ENCODE data around the gene DDX21.
"Not testable (repeated sequence)": the region's sequence is repeated elsewhere in the genome, so short reads cannot be mapped to it uniquely, and the experiment has no call there.

DDX21 gene

DNA sequence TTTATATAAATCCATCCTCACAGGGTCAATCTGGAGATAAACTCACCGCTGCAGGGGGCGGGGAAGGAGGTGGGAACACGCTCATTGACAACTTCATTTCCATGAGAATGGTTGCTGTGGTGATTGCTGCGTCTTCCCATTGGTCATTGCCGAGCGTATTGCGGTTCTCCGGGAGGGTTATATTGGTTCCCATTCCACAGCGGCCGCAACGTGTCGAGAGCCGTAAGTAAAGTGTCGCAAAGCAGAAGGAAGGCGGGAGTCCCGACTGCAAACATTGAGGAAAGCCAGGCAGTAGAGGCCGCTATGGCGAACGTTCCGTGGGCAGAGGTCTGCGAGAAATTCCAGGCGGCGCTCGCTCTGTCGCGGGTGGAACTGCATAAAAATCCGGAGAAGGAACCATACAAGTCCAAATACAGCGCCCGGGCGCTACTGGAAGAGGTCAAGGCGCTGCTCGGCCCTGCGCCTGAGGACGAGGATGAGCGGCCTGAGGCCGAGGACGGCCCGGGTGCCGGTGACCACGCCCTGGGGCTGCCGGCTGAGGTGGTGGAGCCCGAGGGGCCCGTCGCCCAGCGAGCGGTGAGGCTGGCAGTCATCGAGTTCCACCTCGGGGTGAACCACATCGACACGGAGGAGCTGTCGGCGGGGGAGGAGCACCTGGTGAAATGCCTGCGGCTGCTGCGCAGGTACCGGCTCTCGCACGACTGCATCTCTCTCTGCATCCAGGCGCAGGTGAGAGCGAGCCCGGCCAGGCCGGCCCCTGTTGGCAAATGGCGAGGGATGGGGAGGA, 32.8 kb downstream of the DDX21 start, which contains the start of gene KIFBP:
KIFBP (plus strand) TSS at position 274 of the 787 bp plus-strand sequence; CDS start at position 304, 30 bp downstream.
- H3K4me3 ChIP-seq (ENCODE audit: low read length), result peak within 1 kb of the TSS; percentile 92
- no peaks in the 10 kb centered on the region for H3K9me3 ChIP-seq (ENCODE audit: insufficient read depth, low read depth, low read length)
- peak within 1 kb of the TSS; percentile 72 for H3K27ac ChIP-seq (ENCODE audit: low read length)
- peaks cover 34% of the 10 kb centered on the region for H3K36me3 ChIP-seq (ENCODE audit: insufficient read depth, low read depth, low read length)
- no peaks in the 10 kb centered on the region for H3K27me3 ChIP-seq (ENCODE audit: insufficient read depth, low read length)
- H3K4me1 ChIP-seq (ENCODE audit: insufficient read depth, low read length), result peaks cover 4% of the 10 kb centered on the region; the same call in 1 of the 2 replicates
- peak within 1 kb of the TSS; percentile 89 for H3K9ac ChIP-seq (ENCODE audit: low read depth, low read length)

DNA sequence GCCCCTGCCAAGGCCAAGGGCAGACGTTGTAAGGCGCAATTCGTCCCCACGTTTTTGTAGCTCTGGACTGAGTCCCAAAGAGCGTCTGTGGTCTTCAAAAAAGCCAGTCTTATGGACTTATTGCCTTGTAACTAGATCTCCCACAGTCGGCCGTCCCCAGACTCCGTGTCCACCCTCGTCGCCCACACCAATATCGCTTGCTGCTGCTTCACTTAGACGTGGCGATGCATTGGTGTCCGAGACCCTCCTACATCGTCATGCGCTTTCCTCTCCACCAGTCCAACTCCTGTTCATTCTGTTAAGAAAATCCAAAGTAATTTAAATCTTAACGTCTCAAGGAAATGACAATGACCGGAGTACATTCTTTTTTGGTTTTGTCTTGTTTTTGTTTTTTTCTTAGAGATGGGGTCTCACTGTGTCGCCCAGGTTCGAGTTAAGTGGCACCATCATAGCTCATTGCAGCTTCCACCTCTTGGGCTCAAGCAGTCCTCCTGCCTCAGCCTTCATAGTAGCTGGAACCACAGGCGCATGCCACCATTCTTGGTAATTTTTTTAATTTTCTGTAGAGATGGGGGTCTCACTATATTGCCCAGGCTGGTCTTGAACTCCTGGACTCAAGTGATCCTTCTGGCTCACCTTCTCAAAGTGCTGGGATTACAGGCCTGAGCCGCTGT, 33.5 kb downstream of the DDX21 start:
- Histone ChIP-seq H3K27me3 (ENCODE audit: insufficient read depth, low read length) (no peaks in the 10 kb centered on the region), H3K9ac (ENCODE audit: low read depth, low read length) (peak overlapping the region; percentile 89), H3K27ac (ENCODE audit: low read length) (peak overlapping the region; percentile 72), H3K4me3 (ENCODE audit: low read length) (peak overlapping the region; percentile 92), H3K4me1 (ENCODE audit: insufficient read depth, low read length) (peaks cover 4% of the 10 kb centered on the region; the same call in 1 of the 2 replicates), H3K9me3 (ENCODE audit: insufficient read depth, low read depth, low read length) (no peaks in the 10 kb centered on the region), H3K36me3 (ENCODE audit: insufficient read depth, low read depth, low read length) (peaks cover 27% of the 10 kb centered on the region)

DNA sequence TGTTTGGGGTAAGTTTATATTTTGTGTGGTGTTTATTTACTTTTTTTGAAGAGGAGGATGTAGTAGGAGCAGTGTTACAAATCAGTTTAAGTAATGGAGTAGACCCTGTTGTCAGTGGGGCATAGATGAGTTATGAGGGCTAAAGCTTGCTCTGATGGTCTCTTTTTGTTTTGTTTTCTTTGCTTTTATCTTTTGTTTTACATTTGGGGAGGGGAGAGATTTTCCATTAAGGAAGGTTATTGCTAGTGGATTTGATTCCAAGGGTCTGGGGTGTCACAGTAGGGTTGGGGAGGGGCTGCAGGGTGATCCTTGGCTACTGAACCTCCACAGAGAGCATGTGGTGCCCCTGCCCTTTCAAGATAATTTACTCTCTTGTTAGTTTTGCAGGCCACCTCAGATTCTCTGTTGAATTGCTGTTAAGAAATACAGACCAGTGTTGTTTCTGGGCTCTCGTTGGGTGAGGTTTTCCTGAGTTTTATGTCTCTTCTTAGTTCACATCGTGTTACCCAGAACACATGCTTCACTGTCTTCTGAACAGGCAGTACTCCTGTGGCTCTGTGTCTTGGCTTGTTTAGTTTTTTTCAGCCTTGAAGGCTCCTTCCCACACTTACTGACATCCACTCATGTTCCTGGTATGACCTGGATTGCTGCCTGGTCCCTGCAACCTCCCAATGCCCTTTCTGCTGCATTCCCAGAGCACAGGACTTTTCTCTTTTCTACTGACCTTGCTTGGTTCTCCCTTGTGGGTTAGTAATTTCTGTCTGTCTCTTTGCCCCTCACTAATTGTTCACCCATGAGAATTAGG, 36.9 kb downstream of the DDX21 start:
- H3K4me1 ChIP-seq (ENCODE audit: insufficient read depth, low read length), result peaks cover 4% of the 10 kb centered on the region; the same call in 1 of the 2 replicates
- no peak overlapping the region for H3K9ac ChIP-seq (ENCODE audit: low read depth, low read length)
- peaks cover 11% of the 10 kb centered on the region; the same call in 1 of the 2 replicates for H3K36me3 ChIP-seq (ENCODE audit: insufficient read depth, low read depth, low read length)
- no peaks in the 10 kb centered on the region for H3K27me3 ChIP-seq (ENCODE audit: insufficient read depth, low read length)
- H3K4me3 ChIP-seq (ENCODE audit: low read length), result no peak overlapping the region
- no peak overlapping the region for H3K27ac ChIP-seq (ENCODE audit: low read length)
- H3K9me3 ChIP-seq (ENCODE audit: insufficient read depth, low read depth, low read length), result no peaks in the 10 kb centered on the region

DNA sequence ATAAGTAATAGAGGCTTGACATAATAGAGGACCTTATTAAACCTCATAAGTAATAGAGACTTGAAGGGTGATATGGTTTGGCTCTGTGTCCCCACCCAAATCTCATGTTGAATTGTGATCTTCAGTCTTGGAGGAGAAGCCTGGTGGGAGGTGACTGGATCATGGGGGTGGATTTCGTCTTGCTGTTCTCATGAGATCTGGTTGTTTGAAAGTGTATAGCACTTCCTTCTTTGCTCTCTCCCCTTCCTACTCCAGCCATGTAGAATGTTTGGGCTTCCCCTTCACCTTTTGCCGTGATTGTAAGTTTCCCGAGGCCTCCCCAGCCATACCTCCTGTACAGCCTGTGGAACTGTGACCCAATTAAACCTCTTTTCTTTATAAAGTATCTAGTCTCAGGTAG, 41.2 kb downstream of the DDX21 start:
- no peaks in the 10 kb centered on the region for H3K4me1 ChIP-seq (ENCODE audit: insufficient read depth, low read length)
- H3K27ac ChIP-seq (ENCODE audit: low read length), result no peak overlapping the region
- H3K9ac ChIP-seq (ENCODE audit: low read depth, low read length), result no peak overlapping the region
- H3K36me3 ChIP-seq (ENCODE audit: insufficient read depth, low read depth, low read length), result peaks cover 26% of the 10 kb centered on the region
- H3K27me3 ChIP-seq (ENCODE audit: insufficient read depth, low read length), result no peaks in the 10 kb centered on the region
- no peaks in the 10 kb centered on the region for H3K9me3 ChIP-seq (ENCODE audit: insufficient read depth, low read depth, low read length)
- H3K4me3 ChIP-seq (ENCODE audit: low read length), result no peak overlapping the region

DNA sequence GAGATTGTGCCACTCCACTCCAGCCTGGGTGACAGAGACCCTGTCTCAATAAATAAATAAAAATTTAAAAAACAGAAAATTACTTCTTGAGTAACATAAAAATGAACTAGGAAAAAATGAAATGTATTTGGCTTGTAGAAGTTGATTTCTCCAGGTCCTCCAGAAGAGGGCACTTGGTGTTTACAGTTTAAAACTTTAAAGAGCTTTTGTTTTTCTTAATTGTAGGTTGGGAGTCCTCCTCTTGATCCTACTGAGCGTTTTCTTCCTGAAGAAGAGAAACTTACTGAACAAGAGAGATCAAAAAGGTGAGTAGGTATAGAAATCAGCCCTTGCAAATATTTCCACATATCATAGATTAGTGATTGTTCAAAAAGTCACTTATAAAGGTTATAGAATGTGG, 48.9 kb downstream of the DDX21 start:
- H3K9me3 ChIP-seq (ENCODE audit: insufficient read depth, low read depth, low read length), result no peaks in the 10 kb centered on the region
- no peaks in the 10 kb centered on the region for H3K4me1 ChIP-seq (ENCODE audit: insufficient read depth, low read length)
- peaks cover 63% of the 10 kb centered on the region for H3K36me3 ChIP-seq (ENCODE audit: insufficient read depth, low read depth, low read length)
- no peaks in the 10 kb centered on the region for H3K27me3 ChIP-seq (ENCODE audit: insufficient read depth, low read length)
- H3K27ac ChIP-seq (ENCODE audit: low read length), result no peak overlapping the region
- no peak overlapping the region for H3K9ac ChIP-seq (ENCODE audit: low read depth, low read length)
- no peak overlapping the region for H3K4me3 ChIP-seq (ENCODE audit: low read length)

DNA sequence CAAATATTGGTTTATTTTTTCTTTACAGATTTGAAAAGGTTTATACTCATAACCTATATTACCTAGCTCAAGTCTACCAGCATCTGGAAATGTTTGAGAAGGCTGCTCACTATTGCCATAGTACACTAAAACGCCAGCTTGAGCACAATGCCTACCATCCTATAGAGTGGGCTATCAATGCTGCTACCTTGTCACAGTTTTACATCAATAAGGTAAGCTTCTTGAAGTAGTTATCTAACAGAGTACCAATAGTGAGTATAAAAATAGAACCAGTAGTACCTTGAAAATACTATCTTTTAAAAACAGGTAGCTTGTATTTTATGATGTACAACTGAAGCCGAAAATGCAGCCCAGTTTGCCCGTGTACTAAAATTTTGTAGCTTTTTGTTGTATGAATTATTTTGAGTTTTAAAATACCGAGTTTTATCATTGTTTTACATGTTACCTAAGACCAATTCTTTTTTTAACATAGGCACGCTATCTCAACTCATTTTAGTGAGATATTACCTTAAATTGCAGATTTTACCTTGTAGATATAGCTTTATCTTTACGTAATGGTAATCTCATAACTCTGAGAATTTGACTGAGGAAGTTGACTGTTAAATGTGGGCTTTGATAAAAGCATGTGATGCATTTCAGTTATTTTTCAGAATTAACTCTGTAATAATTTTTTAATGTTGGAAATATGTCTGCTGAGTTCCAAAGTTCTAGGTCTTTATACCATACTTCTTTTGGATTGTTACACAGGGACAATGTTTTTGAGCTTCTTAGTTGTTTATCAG, 49.9 kb downstream of the DDX21 start:
- H3K4me3 ChIP-seq (ENCODE audit: low read length), result no peak overlapping the region
- H3K9me3 ChIP-seq (ENCODE audit: insufficient read depth, low read depth, low read length), result no peaks in the 10 kb centered on the region
- H3K27ac ChIP-seq (ENCODE audit: low read length), result no peak overlapping the region
- no peaks in the 10 kb centered on the region for H3K4me1 ChIP-seq (ENCODE audit: insufficient read depth, low read length)
- no peaks in the 10 kb centered on the region for H3K27me3 ChIP-seq (ENCODE audit: insufficient read depth, low read length)
- H3K36me3 ChIP-seq (ENCODE audit: insufficient read depth, low read depth, low read length), result peaks cover 62% of the 10 kb centered on the region
- H3K9ac ChIP-seq (ENCODE audit: low read depth, low read length), result no peak overlapping the region

DNA sequence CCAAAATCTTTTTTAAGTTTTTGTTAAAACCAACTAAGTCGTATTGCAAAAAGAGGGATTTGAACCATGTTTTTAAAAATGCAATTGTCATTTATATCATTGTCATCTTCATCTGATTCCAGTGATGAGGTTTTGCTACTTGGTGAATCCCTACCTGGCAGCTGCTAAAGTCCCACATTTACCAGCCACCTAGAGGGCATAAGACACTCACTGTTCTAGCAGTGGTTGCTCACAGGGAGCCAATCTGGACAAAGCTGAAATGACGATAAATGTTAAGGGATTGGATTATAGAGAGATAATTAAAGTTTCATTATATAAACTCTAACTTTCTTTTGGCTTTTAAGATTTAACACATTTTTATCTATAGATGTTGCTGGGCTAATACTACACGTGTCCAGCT, 51.3 kb downstream of the DDX21 start:
- H3K9ac ChIP-seq (ENCODE audit: low read depth, low read length), result no peak overlapping the region
- peaks cover 65% of the 10 kb centered on the region for H3K36me3 ChIP-seq (ENCODE audit: insufficient read depth, low read depth, low read length)
- H3K9me3 ChIP-seq (ENCODE audit: insufficient read depth, low read depth, low read length), result no peaks in the 10 kb centered on the region
- H3K4me1 ChIP-seq (ENCODE audit: insufficient read depth, low read length), result no peaks in the 10 kb centered on the region
- no peak overlapping the region for H3K27ac ChIP-seq (ENCODE audit: low read length)
- H3K27me3 ChIP-seq (ENCODE audit: insufficient read depth, low read length), result no peaks in the 10 kb centered on the region
- no peak overlapping the region for H3K4me3 ChIP-seq (ENCODE audit: low read length)

DNA sequence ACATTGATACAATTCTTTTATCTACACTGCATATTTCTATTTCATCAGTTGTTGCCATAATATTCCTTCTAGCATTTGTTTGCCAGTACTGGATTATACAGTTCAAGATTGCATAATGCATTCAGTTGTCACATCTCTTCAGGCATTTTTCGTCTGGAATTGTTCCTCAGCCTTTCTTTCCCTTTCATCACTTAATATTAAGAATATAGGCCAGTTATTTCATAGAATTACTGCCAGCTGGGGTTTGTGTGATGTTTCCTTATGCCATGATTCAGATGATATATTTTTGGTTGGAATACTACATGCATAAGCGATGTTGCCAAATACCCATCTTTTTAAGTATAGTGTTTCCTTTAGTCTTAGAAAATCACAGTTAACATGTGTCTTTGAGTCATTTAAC, 53.4 kb downstream of the DDX21 start:
- no peak overlapping the region for H3K27ac ChIP-seq (ENCODE audit: low read length)

DNA sequence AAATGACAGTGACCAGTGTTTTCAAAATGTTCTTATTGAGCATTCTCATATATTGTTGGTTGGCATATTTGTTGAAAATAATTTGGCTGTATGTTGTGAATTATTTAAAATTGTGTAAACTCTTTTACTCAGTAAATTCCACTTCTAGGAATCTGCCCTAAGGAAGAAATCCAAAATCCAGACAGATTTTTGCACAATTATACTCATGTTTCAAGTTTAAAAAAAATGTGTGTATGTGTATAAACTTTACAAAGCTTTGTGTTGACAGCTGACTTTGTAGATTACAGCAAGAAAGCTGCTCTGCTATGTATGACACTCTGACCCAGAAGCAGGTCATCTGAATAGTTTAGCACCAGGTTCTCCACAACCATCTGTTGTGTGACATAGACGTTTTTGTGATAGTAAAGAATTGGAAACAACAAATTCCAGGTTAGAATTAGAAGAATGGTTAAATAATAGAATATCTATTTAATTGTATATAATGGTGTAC, 54.2 kb downstream of the DDX21 start:
- Histone ChIP-seq H3K4me3 (ENCODE audit: low read length) (no peak overlapping the region), H3K36me3 (ENCODE audit: insufficient read depth, low read depth, low read length) (peaks cover 89% of the 10 kb centered on the region), H3K9ac (ENCODE audit: low read depth, low read length) (no peak overlapping the region), H3K27ac (ENCODE audit: low read length) (no peak overlapping the region), H3K9me3 (ENCODE audit: insufficient read depth, low read depth, low read length) (no peaks in the 10 kb centered on the region), H3K27me3 (ENCODE audit: insufficient read depth, low read length) (no peaks in the 10 kb centered on the region), H3K4me1 (ENCODE audit: insufficient read depth, low read length) (no peaks in the 10 kb centered on the region)

More for the DNA sequence above, 53.4 kb downstream of the DDX21 start:
- no peak overlapping the region for H3K9ac ChIP-seq (ENCODE audit: low read depth, low read length)
- H3K36me3 ChIP-seq (ENCODE audit: insufficient read depth, low read depth, low read length), result peaks cover 85% of the 10 kb centered on the region
- no peaks in the 10 kb centered on the region for H3K27me3 ChIP-seq (ENCODE audit: insufficient read depth, low read length)
- no peaks in the 10 kb centered on the region for H3K4me1 ChIP-seq (ENCODE audit: insufficient read depth, low read length)
- no peak overlapping the region for H3K4me3 ChIP-seq (ENCODE audit: low read length)
- H3K9me3 ChIP-seq (ENCODE audit: insufficient read depth, low read depth, low read length), result no peaks in the 10 kb centered on the region

DNA sequence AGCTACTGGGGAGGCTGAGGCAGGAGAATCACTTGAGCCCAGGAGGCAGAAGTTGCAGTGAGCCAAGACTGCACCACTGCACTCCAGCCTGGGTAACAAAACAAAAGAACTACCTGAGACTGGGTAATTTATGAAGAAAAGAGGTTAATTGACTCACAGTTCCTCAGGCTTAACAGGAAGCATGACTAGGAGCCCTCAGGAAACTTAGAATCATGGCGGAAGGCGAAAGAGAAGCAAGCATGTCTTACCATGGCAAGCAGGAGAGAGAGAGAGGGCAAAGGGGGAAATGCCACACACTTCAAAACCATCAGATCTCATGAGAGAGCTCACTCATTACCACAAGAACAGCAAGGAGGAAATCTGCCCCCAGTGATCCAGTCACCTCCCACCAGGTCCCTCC, 56.8 kb downstream of the DDX21 start:
- not testable (repeated sequence) for H3K27me3 ChIP-seq (ENCODE audit: insufficient read depth, low read length); H3K4me3 ChIP-seq (ENCODE audit: low read length); H3K9ac ChIP-seq (ENCODE audit: low read depth, low read length); H3K27ac ChIP-seq (ENCODE audit: low read length); H3K9me3 ChIP-seq (ENCODE audit: insufficient read depth, low read depth, low read length); H3K4me1 ChIP-seq (ENCODE audit: insufficient read depth, low read length)
- peaks cover 81% of the 10 kb centered on the region for H3K36me3 ChIP-seq (ENCODE audit: insufficient read depth, low read depth, low read length)

DNA sequence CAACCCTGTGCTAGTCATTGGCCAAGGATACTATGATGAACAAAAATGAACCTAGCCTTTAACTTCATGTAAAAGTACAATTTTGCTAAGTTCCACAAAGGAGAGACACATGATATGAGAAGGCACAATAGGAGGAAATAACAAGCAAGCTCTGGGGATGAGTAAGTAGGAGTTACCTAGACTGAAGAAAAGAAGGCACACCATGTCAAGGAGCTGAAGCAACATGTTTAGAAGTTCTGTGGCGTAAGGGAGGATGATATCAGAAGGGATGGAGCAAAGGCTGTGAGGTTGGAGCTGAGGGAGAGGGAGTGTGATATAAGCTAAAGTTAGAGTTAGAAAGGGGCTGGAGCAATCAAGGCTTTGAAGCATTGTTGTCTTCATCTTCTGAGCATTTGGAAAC, 58.2 kb downstream of the DDX21 start:
- no peaks in the 10 kb centered on the region for H3K27me3 ChIP-seq (ENCODE audit: insufficient read depth, low read length)
- no peak overlapping the region for H3K4me3 ChIP-seq (ENCODE audit: low read length)
- no peak overlapping the region for H3K9ac ChIP-seq (ENCODE audit: low read depth, low read length)
- H3K36me3 ChIP-seq (ENCODE audit: insufficient read depth, low read depth, low read length), result peaks cover 71% of the 10 kb centered on the region
- H3K27ac ChIP-seq (ENCODE audit: low read length), result no peak overlapping the region
- no peaks in the 10 kb centered on the region for H3K9me3 ChIP-seq (ENCODE audit: insufficient read depth, low read depth, low read length)
- H3K4me1 ChIP-seq (ENCODE audit: insufficient read depth, low read length), result no peaks in the 10 kb centered on the region
